Endothelial cell of umbilical vein (primary cell): Measurements from ENCODE around the gene TOP3A. TPM values are rescaled to one million over a fixed set of nuclear protein-coding genes. Genes with fewer than 3 reads are reported as not detected.

ENCODE experiments used
- BruUV-seq: library from RNA; stranded (reverse); fragments of 400-500 nt; replicated peaks from 2 replicates; lab custom pipeline; 2021; lab: Mats Ljungman, UMichigan
- CTCF ChIA-PET: fragments of 300-600, 350-600 bp; sonication (Branson Sonifier 250); formaldehyde crosslinking; loops from one replicate; lab custom pipeline; 2021; ENCODE audit warnings: antibody characterized with exemption, inconsistent platforms; lab: Charles Lee
- POLR2A ChIA-PET: fragments of 300-600, 350-600 bp; sonication (Branson Sonifier 250); formaldehyde crosslinking; loops from one replicate; lab custom pipeline; 2021; ENCODE audit warnings: antibody characterized with exemption, inconsistent platforms; lab: Charles Lee
- DNase-seq: peaks from one replicate; pipeline ENCODE4 v3.0.0-alpha.2; 2011; ENCODE audit warnings: low read depth, low spot score
- FAIRE-seq: peaks from 2 replicates; lab custom pipeline; 2011; peaks lifted over from hg19 to GRCh38; lab: Jason Lieb, UNC
- H2AFZ ChIP-seq: 2 replicates; pipeline ENCODE4 v1.6.0; 2012; ENCODE audit warnings: low read depth, low read length, control low read depth, inconsistent platforms
- H3K27ac ChIP-seq: 2 replicates; pipeline ENCODE4 v1.5.1; 2011; ENCODE audit warnings: low read depth, mild to moderate bottlenecking, control low read depth, low read length, moderate library complexity; ENCODE audit not compliant: insufficient read depth
- H3K27me3 ChIP-seq, 2 experiments: 2 replicates each; pipeline versions ENCODE4 v1.6.0 to v1.6.1; 2011; ENCODE audit warnings: low read length in 2 of 2, mixed read lengths in 1 of 2; ENCODE audit not compliant: control insufficient read depth in 2 of 2, insufficient read depth in 2 of 2
- H3K36me3 ChIP-seq, 2 experiments: 2 replicates in 1 of 2; 3 replicates in 1 of 2; pipeline ENCODE4 v1.5.1; 2011; ENCODE audit warnings: low read length in 2 of 2, mild to moderate bottlenecking in 1 of 2, moderate library complexity in 1 of 2; ENCODE audit not compliant: control insufficient read depth in 2 of 2, insufficient read depth in 2 of 2; ENCODE audit errors: extremely low read depth in 1 of 2
- H3K4me1 ChIP-seq: 3 replicates; pipeline ENCODE4 v1.5.1; 2011; ENCODE audit warnings: mild to moderate bottlenecking, low read length; ENCODE audit not compliant: control insufficient read depth, insufficient read depth; ENCODE audit errors: extremely low read depth
- H3K4me2 ChIP-seq: 2 replicates; pipeline ENCODE4 v1.6.1; 2011; ENCODE audit warnings: low read length, control low read depth, mixed read lengths; ENCODE audit not compliant: insufficient read depth
- H3K4me3 ChIP-seq, 3 experiments: fragments of 200-600 bp in 1 of 3; sonication (generic), shearing (Covaris generic) in 1 of 3; replicated peaks in 1 of 3; 2 replicates each; pipeline ENCODE4 v1.5.1; 2011 to 2016; ENCODE audit warnings: control low read depth in 3 of 3, low read length in 3 of 3, mild to moderate bottlenecking in 2 of 3, inconsistent platforms in 1 of 3, low read depth in 1 of 3, moderate library complexity in 1 of 3; ENCODE audit not compliant: insufficient read depth in 1 of 3
- H3K79me2 ChIP-seq: 2 replicates; pipeline ENCODE4 v1.6.0; 2012; ENCODE audit warnings: low read length, inconsistent platforms; ENCODE audit not compliant: control insufficient read depth, insufficient read depth
- H3K9ac ChIP-seq: replicated peaks from 2 replicates; pipeline ENCODE3; 2011; ENCODE audit warnings: low read length, control low read depth; ENCODE audit not compliant: insufficient read depth; ENCODE audit errors: extremely low read depth
- H3K9me1 ChIP-seq: replicated peaks from 3 replicates; pipeline ENCODE4 v1.6.0; 2011; ENCODE audit warnings: mild to moderate bottlenecking, low read length; ENCODE audit not compliant: control insufficient read depth, insufficient read depth; ENCODE audit errors: extremely low read depth
- H3K9me3 ChIP-seq: replicated peaks from 2 replicates; pipeline ENCODE4 v1.5.1; 2012; ENCODE audit warnings: low read length, inconsistent platforms; ENCODE audit not compliant: control insufficient read depth, insufficient read depth
- H4K20me1 ChIP-seq: replicated peaks from 2 replicates; pipeline ENCODE3; 2011; ENCODE audit warnings: mild to moderate bottlenecking, low read length; ENCODE audit not compliant: control insufficient read depth, insufficient read depth; ENCODE audit errors: extremely low read depth
- CTCF ChIP-seq, 2 donors: IDR thresholded peaks; 1 replicate in 1 of 2; 2 replicates in 1 of 2; pipeline ENCODE4 v1.5.1; 2011; ENCODE audit warnings: low read length in 2 of 2, mild to moderate bottlenecking in 2 of 2, moderate library complexity in 2 of 2, control low read depth in 1 of 2, inconsistent platforms in 1 of 2, low read depth in 1 of 2; ENCODE audit not compliant: insufficient read depth in 1 of 2; ENCODE audit errors: extremely low read depth in 1 of 2
- EZH2 ChIP-seq: IDR thresholded peaks from 2 replicates; pipeline ENCODE4 v1.6.1; 2012; ENCODE audit warnings: borderline replicate concordance, low read depth, mild to moderate bottlenecking, moderate library complexity, low read length, inconsistent platforms; ENCODE audit not compliant: severe bottlenecking
- FOS ChIP-seq: IDR thresholded peaks from 2 replicates; pipeline ENCODE4 v1.6.1; 2011; ENCODE audit warnings: mild to moderate bottlenecking, low read length, moderate library complexity, borderline replicate concordance; ENCODE audit not compliant: insufficient read depth
- GATA2 ChIP-seq: IDR thresholded peaks from 2 replicates; pipeline ENCODE4 v1.7.0; 2011; ENCODE audit warnings: low read depth, mild to moderate bottlenecking, moderate library complexity, mixed read lengths, low read length; ENCODE audit not compliant: insufficient read length, insufficient read depth
- JUN ChIP-seq: IDR thresholded peaks from 2 replicates; pipeline ENCODE4 v1.6.1; 2011; ENCODE audit warnings: borderline replicate concordance, low read depth; ENCODE audit not compliant: insufficient read length, insufficient read depth
- MAX ChIP-seq: IDR thresholded peaks from 2 replicates; pipeline ENCODE4 v1.6.1; 2011; ENCODE audit not compliant: insufficient read depth, insufficient read length
- MYC ChIP-seq: IDR thresholded peaks from one replicate; pipeline ENCODE4 v1.6.1; 2011; ENCODE audit warnings: mild to moderate bottlenecking, low read depth, low read length
- POLR2A ChIP-seq: IDR thresholded peaks from 2 replicates; pipeline ENCODE4 v1.6.1; 2012; ENCODE audit warnings: low read depth, mild to moderate bottlenecking, control low read depth, low read length
- POLR2AphosphoS5 ChIP-seq: IDR thresholded peaks from 2 replicates; pipeline ENCODE4 v1.6.1; 2012; ENCODE audit warnings: low read depth, mild to moderate bottlenecking, control low read depth, low read length, moderate library complexity; ENCODE audit not compliant: insufficient read depth
- dilution Hi-C: fragments of 300-500 bp; cut with MboI; formaldehyde crosslinking; loops from one replicate; pipeline ENCODE4 v1.15.0; 2019; ENCODE audit warnings: low sequenced_read_pairs; ENCODE audit not compliant: extremely low pct_ligation_motif_present
- intact Hi-C: fragments of 100-400 bp; cut with micrococcal nuclease; formaldehyde crosslinking; loops from one replicate; pipeline ENCODE4 v1.10.0; 2022
- polyA plus RNA-seq, 4 experiments: library from polyadenylated mRNA; depleted of rRNA in 3 of 4; stranded (reverse) in 3 of 4; unstranded in 1 of 4; fragments of >200 nt; gene quantifications; 2 replicates each; pipeline versions ENCODE4 v1.2.1 to v1.2.3, GENCODE V29; 2011 to 2012; ENCODE audit warnings: missing spikeins in 1 of 4
- total RNA-seq: library from RNA; stranded (reverse); gene quantifications from 2 replicates; pipeline ENCODE4 v1.2.3, GENCODE V29; 2021

TOP3A gene
- total and polyA plus RNA-seq, 2 donors (not counting 3 experiments of a cell fraction or from before 2014, with no cell fraction given) = 20.4 to 53.1 TPM

- Histone ChIP-seq H2AFZ (peak overlapping the region; percentile 100), H3K9ac (no peak overlapping the region), H3K27me3 (no peaks in the 10 kb centered on the region), H3K79me2 (peaks cover 8% of the 10 kb centered on the region), H3K4me2 (peak overlapping the region; percentile 88), H3K4me1 (peaks cover 6% of the 10 kb centered on the region), H3K9me3 (no peaks in the 10 kb centered on the region), H3K4me3 (peak overlapping the region in 2 of 3 experiments; percentile 59 to 62), H3K36me3 (no peaks in the 10 kb centered on the region), H3K9me1 (no peaks in the 10 kb centered on the region), H4K20me1 (no peaks in the 10 kb centered on the region), H3K27ac (no peak overlapping the region)
- BruUV-seq = no TSS peak
- CTCF ChIA-PET = no interaction called here
- intact Hi-C loops = no loop called here
- POLR2A ChIA-PET = interaction anchor here (0.7 kb wide), 1 partner anchor 115 kb away, joined by 3 read pairs; no protein-coding TSS in a partner anchor
- dilution Hi-C loops = no loop called here
- TF ChIP-seq MAX = no peak
- TF ChIP-seq POLR2A = no peak
- no peak for TF ChIP-seq POLR2AphosphoS5
- no peak for TF ChIP-seq EZH2
- TF ChIP-seq GATA2 = no peak
- TF ChIP-seq FOS = no peak
- no peak for TF ChIP-seq MYC
- TF ChIP-seq CTCF (IDR thresholded peaks at IDR 0.05; ENCODE audit: extremely low read depth in 1 of 2, insufficient read depth in 1 of 2, low read depth in 1 of 2, low read length in 2 of 2) = no peak
- TF ChIP-seq JUN = no peak
- FAIRE-seq (no peak), DNase-seq (no peak)
Measured at GRCh38 chr17:18361837-18362697, 47.3 kb upstream of the TOP3A start.
